Gastrocnemius medialis (tissue), 4 donors: Measurements from ENCODE around the gene TNC. TPM values are rescaled to one million over a fixed set of nuclear protein-coding genes. Genes with fewer than 3 reads are reported as not detected.

Experiments
- ATAC-seq, 2 donors: fragments of 150-250 bp; one replicate each; pipeline ENCODE4 v1.9.1; 2016
- DNase-seq, 2 donors: peaks; one replicate each; pipeline ENCODE4 v3.0.0-alpha.2; 2019
- H3K27ac ChIP-seq, 4 donors: fragments of 200-600 bp; sonication (generic); 1 replicate in 1 of 4; 2 replicates in 3 of 4; pipeline ENCODE4 v1.5.1; 2016 to 2018; ENCODE audit warnings: mild to moderate bottlenecking in 2 of 4, moderate library complexity in 1 of 4
- H3K27me3 ChIP-seq, 3 donors: fragments of 200-600 bp; sonication (generic) in 2 of 3; 1 replicate in 1 of 3; 2 replicates in 2 of 3; pipeline versions ENCODE4 v1.5.1 to v1.6.0; 2016 to 2019; ENCODE audit warnings: mild to moderate bottlenecking in 1 of 3, moderate library complexity in 1 of 3
- H3K36me3 ChIP-seq, 2 donors: fragments of 200-600 bp; sonication (generic) in 1 of 2; one replicate each; pipeline ENCODE4 v1.5.1; 2017 to 2018
- H3K4me1 ChIP-seq, 2 donors: fragments of 200-600 bp; sonication (generic) in 1 of 2; one replicate each; pipeline ENCODE4 v1.5.1; 2016 to 2017; ENCODE audit warnings: mild to moderate bottlenecking in 2 of 2
- H3K4me3 ChIP-seq, 4 donors: fragments of 200-600 bp; sonication (generic) in 3 of 4; 1 replicate in 1 of 4; 2 replicates in 3 of 4; pipeline ENCODE4 v1.5.1; 2016 to 2019; ENCODE audit warnings: mild to moderate bottlenecking in 2 of 4
- H3K9me3 ChIP-seq, 3 donors: fragments of 200-600 bp; sonication (generic) in 2 of 3; 1 replicate in 1 of 3; 2 replicates in 2 of 3; pipeline ENCODE4 v1.5.1; 2016 to 2019
- POLR2A ChIP-seq, 2 donors: fragments of 450-650 bp; IDR thresholded peaks; one replicate each; pipeline ENCODE4 v1.6.1; 2017; ENCODE audit warnings: antibody characterized with exemption in 2 of 2, mild to moderate bottlenecking in 2 of 2, moderate library complexity in 2 of 2
- in situ Hi-C, 4 donors: fragments of 200-750 bp; cut with MboI; loops; one replicate each; pipeline versions ENCODE4 v1.15.0 to v1.8.0; 2017; ENCODE audit warnings: low sequenced_read_pairs in 4 of 4
- intact Hi-C: fragments of 100-400 bp; cut with DNase I; formaldehyde crosslinking; loops from one replicate; pipeline ENCODE4 v1.15.1; 2023; ENCODE audit warnings: low total_unique reads
- total RNA-seq, 4 donors: library from RNA; depleted of rRNA; stranded (reverse); fragments of >200 nt; gene quantifications; one replicate each; pipeline versions ENCODE4 v1.1.0 to v1.2.3, GENCODE V29; 2016
- TF ChIP-seq, protein P1 (sequence below), 5 experiments: fragments of 450-650 bp in 3 of 5; fragments of 200-600 bp in 2 of 5; sonication (generic) in 2 of 5; IDR thresholded peaks in 4 of 5; conservative IDR thresholded peaks in 1 of 5; 1 replicate in 4 of 5; 2 replicates in 1 of 5; pipeline ENCODE4 v1.5.1; 2016 to 2019; ENCODE audit warnings: antibody characterized with exemption in 5 of 5, mild to moderate bottlenecking in 3 of 5, moderate library complexity in 3 of 5

The TNC gene
- total RNA-seq, 4 donors from 2014 or later: 4.3 to 17.6 (median 10.7) TPM; not detected in 1

GRCh38 chr9:115024925-115025535, 92.9 kb downstream of the TNC start:
- in situ Hi-C loops (no loop called here), intact Hi-C loops (no loop called here)
- no peaks in the 10 kb centered on the region for H3K36me3 ChIP-seq
- DNase-seq (no peak), ATAC-seq (no peak)
- H3K4me3 ChIP-seq: no peak overlapping the region
- H3K9me3 ChIP-seq: no peaks in the 10 kb centered on the region
- no peak for TF ChIP-seq POLR2A (IDR thresholded peaks at IDR 0.05)
- TF ChIP-seq, protein P1, sequence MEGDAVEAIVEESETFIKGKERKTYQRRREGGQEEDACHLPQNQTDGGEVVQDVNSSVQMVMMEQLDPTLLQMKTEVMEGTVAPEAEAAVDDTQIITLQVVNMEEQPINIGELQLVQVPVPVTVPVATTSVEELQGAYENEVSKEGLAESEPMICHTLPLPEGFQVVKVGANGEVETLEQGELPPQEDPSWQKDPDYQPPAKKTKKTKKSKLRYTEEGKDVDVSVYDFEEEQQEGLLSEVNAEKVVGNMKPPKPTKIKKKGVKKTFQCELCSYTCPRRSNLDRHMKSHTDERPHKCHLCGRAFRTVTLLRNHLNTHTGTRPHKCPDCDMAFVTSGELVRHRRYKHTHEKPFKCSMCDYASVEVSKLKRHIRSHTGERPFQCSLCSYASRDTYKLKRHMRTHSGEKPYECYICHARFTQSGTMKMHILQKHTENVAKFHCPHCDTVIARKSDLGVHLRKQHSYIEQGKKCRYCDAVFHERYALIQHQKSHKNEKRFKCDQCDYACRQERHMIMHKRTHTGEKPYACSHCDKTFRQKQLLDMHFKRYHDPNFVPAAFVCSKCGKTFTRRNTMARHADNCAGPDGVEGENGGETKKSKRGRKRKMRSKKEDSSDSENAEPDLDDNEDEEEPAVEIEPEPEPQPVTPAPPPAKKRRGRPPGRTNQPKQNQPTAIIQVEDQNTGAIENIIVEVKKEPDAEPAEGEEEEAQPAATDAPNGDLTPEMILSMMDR (IDR thresholded peaks at IDR 0.05 in 4 of 5, conservative IDR thresholded peaks at IDR 0.05 in 1 of 5): no peak
- no peaks in the 10 kb centered on the region for H3K4me1 ChIP-seq
- H3K27me3 ChIP-seq: no peaks in the 10 kb centered on the region
- no peak overlapping the region for H3K27ac ChIP-seq

DNA sequence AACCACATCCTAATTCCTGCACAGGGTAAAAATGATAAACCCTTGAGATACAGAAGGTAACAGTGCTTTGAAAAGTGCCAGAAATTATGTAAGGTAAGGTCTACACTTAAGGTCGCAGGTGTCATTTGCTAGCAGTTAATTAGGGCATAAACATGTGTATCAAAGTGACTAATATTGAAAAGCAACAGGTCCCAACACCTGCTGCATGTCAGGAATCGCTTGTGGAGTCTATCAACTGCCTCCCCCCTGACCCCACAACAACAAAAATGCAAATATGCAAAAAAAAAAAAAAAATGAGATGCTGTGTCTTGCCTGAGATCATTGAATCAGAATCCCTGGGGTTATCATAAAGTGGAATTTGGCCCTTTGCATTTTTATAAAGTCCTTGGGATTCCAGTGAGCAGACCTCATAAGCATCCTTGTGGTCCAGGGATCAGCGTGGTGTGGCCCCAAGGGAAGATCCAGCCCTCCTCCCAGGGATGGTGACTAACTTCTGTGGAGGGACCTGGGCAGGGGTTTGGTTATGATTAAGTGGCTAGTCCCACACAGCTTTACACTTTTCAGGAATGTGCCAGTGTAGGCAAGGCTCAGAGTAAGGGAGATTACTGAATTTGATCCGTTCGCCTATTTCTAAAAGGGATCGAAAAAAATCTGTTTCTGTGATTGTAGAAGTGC, 95.1 kb downstream of the TNC start:
- Histone ChIP-seq H3K27ac (no peak overlapping the region), H3K4me1 (no peaks in the 10 kb centered on the region), H3K27me3 (no peaks in the 10 kb centered on the region), H3K4me3 (no peak overlapping the region), H3K9me3 (no peaks in the 10 kb centered on the region), H3K36me3 (no peaks in the 10 kb centered on the region)
- ATAC-seq: no peak
- intact Hi-C loops (no loop called here), in situ Hi-C loops (no loop called here)
- no peak for DNase-seq
- TF ChIP-seq, protein P1 (IDR thresholded peaks at IDR 0.05 in 4 of 5, conservative IDR thresholded peaks at IDR 0.05 in 1 of 5): no peak
- TF ChIP-seq POLR2A (IDR thresholded peaks at IDR 0.05): no peak

DNA sequence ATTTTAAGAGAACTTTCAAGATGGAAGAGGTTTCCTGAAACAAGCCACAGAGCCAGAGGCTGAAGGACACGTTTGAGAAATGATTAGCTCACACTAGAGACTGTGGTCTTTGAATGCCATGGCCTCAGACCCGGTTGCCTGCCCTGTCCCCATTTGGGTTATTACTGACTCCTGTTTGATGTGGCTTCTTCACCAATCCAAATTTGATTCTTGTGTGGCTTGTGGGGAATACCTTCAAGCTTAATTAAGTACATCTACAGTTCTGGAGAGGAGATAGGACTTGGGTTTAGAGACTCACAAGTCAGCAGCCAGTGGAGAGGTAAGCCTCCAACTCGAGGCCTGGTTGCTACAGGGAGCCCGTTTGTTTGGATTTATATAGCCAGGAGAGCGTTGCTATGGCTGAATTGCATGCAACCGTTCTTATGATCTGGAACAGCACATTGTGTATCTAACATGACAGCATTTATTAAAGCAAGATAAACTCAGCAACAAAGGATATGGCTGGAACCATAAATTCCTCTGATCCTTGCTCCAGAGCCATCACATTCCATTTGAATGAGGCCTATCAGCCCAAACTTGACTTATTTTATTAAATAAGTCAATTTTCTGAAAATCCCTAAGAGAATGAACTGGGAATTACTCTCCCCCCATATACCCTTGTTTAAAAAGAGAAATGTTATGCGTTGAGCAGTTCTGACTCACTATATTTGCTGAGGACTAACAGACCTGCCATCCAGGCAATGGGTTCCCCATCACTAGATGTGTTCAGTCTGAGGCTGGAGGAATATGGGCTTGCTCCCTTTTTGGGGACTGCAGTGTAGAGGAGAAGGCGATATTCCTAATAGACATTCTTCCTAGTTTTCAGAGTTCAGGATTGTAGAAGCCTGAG, 99.2 kb downstream of the TNC start:
- Histone ChIP-seq H3K9me3 (no peaks in the 10 kb centered on the region), H3K27me3 (no peaks in the 10 kb centered on the region), H3K4me3 (no peak overlapping the region), H3K27ac (no peak overlapping the region), H3K4me1 (no peaks in the 10 kb centered on the region), H3K36me3 (no peaks in the 10 kb centered on the region)
- intact Hi-C loops: loop anchor here (10.0 kb wide), 2 partner anchors 354 to 506 kb away; no protein-coding TSS in a partner anchor
- no peak for TF ChIP-seq POLR2A (IDR thresholded peaks at IDR 0.05)
- TF ChIP-seq, protein P1 (IDR thresholded peaks at IDR 0.05 in 4 of 5, conservative IDR thresholded peaks at IDR 0.05 in 1 of 5): no peak
- ATAC-seq (no peak), DNase-seq (no peak)
- in situ Hi-C loops: loop anchor here (10.0 kb wide), 5 partner anchors 114 to 614 kb away; no protein-coding TSS in a partner anchor

DNA sequence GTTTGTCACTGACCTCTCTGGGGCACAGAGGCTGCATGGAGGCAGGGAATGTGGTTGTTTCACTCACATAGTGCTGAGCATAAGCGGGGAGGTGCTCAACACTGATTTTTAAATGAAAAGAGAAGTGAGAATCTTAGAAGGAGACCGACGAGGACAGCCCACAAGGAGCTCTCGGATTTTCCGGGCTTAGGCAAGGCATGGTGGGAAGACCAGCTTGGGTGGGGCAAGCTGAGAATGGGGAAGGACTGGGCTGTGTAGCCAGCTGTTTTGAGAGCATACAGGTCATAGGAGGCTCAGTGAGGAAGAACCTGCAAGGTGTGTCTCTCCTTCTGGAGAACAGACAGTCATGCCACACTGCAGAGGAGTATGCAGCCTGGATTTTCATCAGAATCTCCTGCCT, 101.6 kb downstream of the TNC start:
- Histone ChIP-seq H3K27ac (no peak overlapping the region), H3K9me3 (no peaks in the 10 kb centered on the region), H3K36me3 (no peaks in the 10 kb centered on the region), H3K27me3 (no peaks in the 10 kb centered on the region), H3K4me1 (no peaks in the 10 kb centered on the region), H3K4me3 (no peak overlapping the region)
- in situ Hi-C loops (loop anchor here (10.0 kb wide), 5 partner anchors 112 to 612 kb away; no protein-coding TSS in a partner anchor), intact Hi-C loops (loop anchor here (10.0 kb wide), 2 partner anchors 352 to 508 kb away; no protein-coding TSS in a partner anchor)
- no peak for ATAC-seq
- no peak for DNase-seq
- no peak for TF ChIP-seq POLR2A (IDR thresholded peaks at IDR 0.05)
- TF ChIP-seq, protein P1 (IDR thresholded peaks at IDR 0.05 in 4 of 5, conservative IDR thresholded peaks at IDR 0.05 in 1 of 5): no peak
